CD4-positive, alpha-beta T cell (primary cell): ENCODE measurements around the gene GABRB2. TPM values are rescaled to one million over a fixed set of nuclear protein-coding genes. Genes with fewer than 3 reads are reported as not detected.

ENCODE experiments used
- ATAC-seq: fragments of 200-7000 bp; cut with Tn5 transposase; one replicate; pipeline ENCODE4 v1.10.0; 2022; ENCODE audit warnings: mild to moderate bottlenecking; ENCODE audit not compliant: poor library complexity
- CTCF ChIA-PET: fragments of 350-600 bp; sonication (Branson Sonifier 250); formaldehyde crosslinking; loops from one replicate; lab custom pipeline; 2021; ENCODE audit warnings: antibody characterized with exemption, inconsistent platforms; lab: Charles Lee
- POLR2A ChIA-PET: fragments of 350-600 bp; sonication (Branson Sonifier 250); formaldehyde crosslinking; loops from one replicate; lab custom pipeline; 2021; ENCODE audit warnings: antibody characterized with exemption, inconsistent platforms; lab: Charles Lee
- DNase-seq, 14 experiments: peaks; one replicate each; pipeline ENCODE4 v3.0.0-alpha.2; 2013 to 2020; ENCODE audit warnings: mixed read lengths in 2 of 14
- H3K27ac ChIP-seq, 2 donors: one replicate each; pipeline versions ENCODE4 v1.5.1 to v1.7.0; 2013; ENCODE audit warnings: low read length in 2 of 2, low read depth in 1 of 2, mild to moderate bottlenecking in 1 of 2
- H3K27me3 ChIP-seq, 2 experiments: 1 replicate in 1 of 2; 2 replicates in 1 of 2; pipeline versions ENCODE4 v1.6.1 to v1.7.0; 2013; ENCODE audit warnings: low read length in 2 of 2, control low read depth in 1 of 2, mild to moderate bottlenecking in 1 of 2, moderate library complexity in 1 of 2; ENCODE audit not compliant: insufficient read depth in 2 of 2, control insufficient read depth in 1 of 2
- H3K36me3 ChIP-seq: one replicate; pipeline ENCODE4 v1.6.1; 2013; ENCODE audit warnings: low read length, control low read depth; ENCODE audit not compliant: insufficient read depth
- H3K4me1 ChIP-seq: one replicate; pipeline ENCODE4 v1.6.1; 2013; ENCODE audit warnings: low read length, control low read depth; ENCODE audit not compliant: insufficient read depth
- H3K4me3 ChIP-seq: one replicate; pipeline ENCODE4 v1.5.1; 2013; ENCODE audit warnings: mild to moderate bottlenecking, low read length, moderate library complexity
- H3K9me3 ChIP-seq, 2 experiments: 1 replicate in 1 of 2; 2 replicates in 1 of 2; pipeline versions ENCODE4 v1.6.1 to v1.7.0; 2013; ENCODE audit warnings: low read length in 2 of 2, mild to moderate bottlenecking in 2 of 2, control low read depth in 1 of 2, moderate library complexity in 1 of 2; ENCODE audit not compliant: control insufficient read depth in 1 of 2, insufficient read depth in 1 of 2
- H3K27ac Mint-ChIP-seq: one replicate; pipeline ENCODE4 v1.8.0; 2020; ENCODE audit warnings: mixed read lengths
- H3K27me3 Mint-ChIP-seq: one replicate; pipeline ENCODE4 v1.8.0; 2021; ENCODE audit warnings: mixed read lengths
- H3K36me3 Mint-ChIP-seq: one replicate; pipeline ENCODE4 v1.8.0; 2021; ENCODE audit warnings: low read depth, mixed read lengths
- H3K4me1 Mint-ChIP-seq: one replicate; pipeline ENCODE4 v1.8.0; 2021; ENCODE audit warnings: low read depth, mixed read lengths
- H3K4me3 Mint-ChIP-seq: one replicate; pipeline ENCODE4 v1.8.0; 2020; ENCODE audit warnings: mild to moderate bottlenecking, mixed read lengths
- H3K9me3 Mint-ChIP-seq: one replicate; pipeline ENCODE4 v1.8.0; 2020; ENCODE audit warnings: mixed read lengths
- CTCF ChIP-seq: fragments of 200-600 bp; IDR thresholded peaks from one replicate; pipeline ENCODE4 v1.8.0; 2022; ENCODE audit warnings: antibody characterized with exemption, mild to moderate bottlenecking
- intact Hi-C, 2 experiments: fragments of 100-400 bp; cut with DNase I in 1 of 2; cut with micrococcal nuclease in 1 of 2; formaldehyde crosslinking; loops; one replicate each; pipeline versions ENCODE4 v1.15.1 to v1.9.0; 2023 to 2025; cut with DNase I, micrococcal nuclease
- total RNA-seq, 174 experiments: library from RNA in 2 of 174; stranded (reverse) in 2 of 174; gene quantifications; one replicate each; pipeline ENCODE4 v1.2.3 and lab custom pipeline; 2021 to 2026

The GABRB2 gene
- total RNA-seq, 2 experiments from 2014 or later, result not detected

GRCh38 chr5:161400583-161400982, 145.9 kb downstream of the GABRB2 start:
- DNase-seq (no peak), ATAC-seq (no peak)
- no peak overlapping the region for H3K27ac Mint-ChIP-seq
- H3K4me3 Mint-ChIP-seq, result no peak overlapping the region
- Histone ChIP-seq H3K4me1 (no peaks in the 10 kb centered on the region), H3K27ac (no peak overlapping the region), H3K36me3 (no peaks in the 10 kb centered on the region), H3K4me3 (no peak overlapping the region), H3K27me3 (no peaks in the 10 kb centered on the region), H3K9me3 (no peaks in the 10 kb centered on the region)
- no peaks in the 10 kb centered on the region for H3K9me3 Mint-ChIP-seq
- H3K27me3 Mint-ChIP-seq, result no peaks in the 10 kb centered on the region
- no peak for TF ChIP-seq CTCF
- intact Hi-C loops, result no loop called here
- H3K36me3 Mint-ChIP-seq, result no peaks in the 10 kb centered on the region
- CTCF ChIA-PET, result no interaction called here
- no peaks in the 10 kb centered on the region for H3K4me1 Mint-ChIP-seq
- POLR2A ChIA-PET, result no interaction called here

- DNase-seq, result no peak
- Mint-ChIP-seq H3K27me3 (no peaks in the 10 kb centered on the region), H3K4me3 (no peak overlapping the region), H3K27ac (no peak overlapping the region), H3K9me3 (no peaks in the 10 kb centered on the region), H3K36me3 (no peaks in the 10 kb centered on the region), H3K4me1 (no peaks in the 10 kb centered on the region)
- no peak for TF ChIP-seq CTCF
- H3K4me3 ChIP-seq, result no peak overlapping the region
- H3K27ac ChIP-seq, result no peak overlapping the region
- CTCF ChIA-PET, result no interaction called here
- H3K4me1 ChIP-seq, result no peaks in the 10 kb centered on the region
- no peaks in the 10 kb centered on the region for H3K9me3 ChIP-seq
- no peak for ATAC-seq
- intact Hi-C loops, result no loop called here
- POLR2A ChIA-PET, result no interaction called here
- H3K27me3 ChIP-seq, result no peaks in the 10 kb centered on the region
- no peaks in the 10 kb centered on the region for H3K36me3 ChIP-seq
Observed at GRCh38 chr5:161399996-161400562, 146.4 kb downstream of the GABRB2 start.

- Histone ChIP-seq H3K27ac (no peak overlapping the region), H3K9me3 (no peaks in the 10 kb centered on the region), H3K4me3 (no peak overlapping the region), H3K4me1 (no peaks in the 10 kb centered on the region), H3K27me3 (no peaks in the 10 kb centered on the region), H3K36me3 (no peaks in the 10 kb centered on the region)
- Mint-ChIP-seq H3K27ac (no peak overlapping the region), H3K4me1 (no peaks in the 10 kb centered on the region), H3K4me3 (no peak overlapping the region), H3K36me3 (no peaks in the 10 kb centered on the region), H3K9me3 (no peaks in the 10 kb centered on the region), H3K27me3 (no peaks in the 10 kb centered on the region)
- POLR2A ChIA-PET, result no interaction called here
- intact Hi-C loops, result no loop called here
- DNase-seq (no peak), ATAC-seq (no peak)
- CTCF ChIA-PET, result no interaction called here
- TF ChIP-seq CTCF, result no peak
Observed at GRCh38 chr5:161397448-161397847, 149.1 kb downstream of the GABRB2 start.
